IMR-90 (cell line): ENCODE data around the gene RECQL5. TPM values are rescaled to one million over a fixed set of nuclear protein-coding genes. Genes with fewer than 3 reads are reported as not detected.

ENCODE experiments used
- ATAC-seq: fragments of 200-7000 bp; cut with Tn5 transposase; 2 replicates; pipeline ENCODE4 v1.9.1; 2020; ENCODE audit warnings: low read depth, mild to moderate bottlenecking, moderate library complexity
- BruUV-seq: library from RNA; stranded (reverse); fragments of 400-500 nt; replicated peaks from 2 replicates; lab custom pipeline; 2021; lab: Mats Ljungman, UMichigan
- CTCF ChIA-PET: fragments of 300-600 bp; formaldehyde crosslinking; extraction: SDS; loops from one replicate; lab custom pipeline; 2021; ENCODE audit warnings: antibody characterized with exemption; lab: Yijun Ruan, JAX
- POLR2A ChIA-PET: fragments of 300-600 bp; sonication (Branson Sonifier 250); formaldehyde crosslinking; loops from one replicate; lab custom pipeline; 2022; ENCODE audit warnings: antibody characterized with exemption; ENCODE audit not compliant: unreplicated experiment; lab: Charles Lee
- DNase-seq: peaks from one replicate; pipeline ENCODE4 v3.0.0; 2013
- H2AFZ ChIP-seq: replicated peaks from 2 replicates; pipeline ENCODE3; 2013; ENCODE audit warnings: low read length, mild to moderate bottlenecking; ENCODE audit not compliant: poor library complexity
- H2AK5ac ChIP-seq: 2 replicates; pipeline ENCODE4 v1.6.1; 2013; ENCODE audit warnings: low read depth, low read length, inconsistent platforms
- H2AK9ac ChIP-seq: replicated peaks from 2 replicates; pipeline ENCODE3; 2013; ENCODE audit warnings: mild to moderate bottlenecking, low read depth, low read length, moderate library complexity; ENCODE audit not compliant: poor library complexity
- H2BK120ac ChIP-seq: 2 replicates; pipeline ENCODE4 v1.6.1; 2013; ENCODE audit warnings: low read depth, low read length, inconsistent platforms
- H2BK15ac ChIP-seq: 3 replicates; pipeline ENCODE4 v1.6.1; 2013; ENCODE audit warnings: low read depth, low read length, inconsistent platforms
- H2BK20ac ChIP-seq: 2 replicates; pipeline ENCODE4 v1.6.1; 2013; ENCODE audit warnings: low read depth, mild to moderate bottlenecking, inconsistent platforms, low read length, moderate library complexity
- H2BK5ac ChIP-seq: 2 replicates; pipeline ENCODE4 v1.6.1; 2013; ENCODE audit warnings: mild to moderate bottlenecking, low read depth, low read length, inconsistent platforms; ENCODE audit not compliant: poor library complexity, severe bottlenecking
- H3K14ac ChIP-seq: replicated peaks from 2 replicates; pipeline ENCODE4 v1.6.1; 2013; ENCODE audit warnings: low read depth, low read length, inconsistent platforms
- H3K18ac ChIP-seq: 2 replicates; pipeline ENCODE4 v1.6.1; 2013; ENCODE audit warnings: low read depth, low read length, control low read depth
- H3K23ac ChIP-seq: 2 replicates; pipeline ENCODE4 v1.6.1; 2013; ENCODE audit warnings: low read depth, low read length, inconsistent platforms
- H3K27ac ChIP-seq: 2 replicates; pipeline ENCODE4 v1.5.1; 2013; ENCODE audit warnings: mild to moderate bottlenecking, control low read depth, low read length; ENCODE audit not compliant: insufficient read depth
- H3K27me3 ChIP-seq: 2 replicates; pipeline ENCODE4 v1.6.1; 2013; ENCODE audit warnings: low read length; ENCODE audit not compliant: control insufficient read depth, insufficient read depth
- H3K36me3 ChIP-seq: 2 replicates; pipeline ENCODE4 v1.6.1; 2013; ENCODE audit warnings: low read length, mixed read lengths; ENCODE audit not compliant: control insufficient read depth, insufficient read depth
- H3K4ac ChIP-seq: 2 replicates; pipeline ENCODE4 v1.6.1; 2013; ENCODE audit warnings: low read depth, low read length, inconsistent platforms
- H3K4me1 ChIP-seq: 2 replicates; pipeline ENCODE4 v1.6.1; 2013; ENCODE audit warnings: low read length, mixed read lengths; ENCODE audit not compliant: control insufficient read depth, insufficient read depth
- H3K4me2 ChIP-seq: 2 replicates; pipeline ENCODE4 v1.6.1; 2013; ENCODE audit warnings: low read depth, mild to moderate bottlenecking, control low read depth, low read length, moderate library complexity
- H3K4me3 ChIP-seq: 2 replicates; pipeline ENCODE4 v1.5.1; 2013; ENCODE audit warnings: low read depth, mild to moderate bottlenecking, control low read depth, low read length, moderate library complexity; ENCODE audit not compliant: insufficient read depth
- H3K56ac ChIP-seq: 2 replicates; pipeline ENCODE4 v1.6.1; 2013; ENCODE audit warnings: low read length, inconsistent platforms; ENCODE audit not compliant: insufficient read depth; ENCODE audit errors: extremely low read depth
- H3K79me1 ChIP-seq, 2 experiments: 2 replicates each; pipeline ENCODE4 v1.6.1; 2013; ENCODE audit warnings: low read length in 2 of 2, inconsistent platforms in 1 of 2, low read depth in 1 of 2
- H3K9ac ChIP-seq: 2 replicates; pipeline ENCODE4 v1.6.1; 2013; ENCODE audit warnings: low read depth, low read length, control low read depth
- H3K9me1 ChIP-seq: 2 replicates; pipeline ENCODE4 v1.6.1; 2013; ENCODE audit warnings: low read length, inconsistent platforms; ENCODE audit not compliant: insufficient read depth
- H3K9me3 ChIP-seq: 2 replicates; pipeline ENCODE4 v1.6.1; 2013; ENCODE audit warnings: low read length; ENCODE audit not compliant: control insufficient read depth, insufficient read depth
- H4K20me1 ChIP-seq: 2 replicates; pipeline ENCODE4 v1.6.1; 2013; ENCODE audit warnings: low read length, inconsistent platforms; ENCODE audit not compliant: insufficient read depth
- H4K5ac ChIP-seq: 2 replicates; pipeline ENCODE4 v1.6.1; 2013; ENCODE audit warnings: mild to moderate bottlenecking, low read depth, low read length, control low read depth
- H4K8ac ChIP-seq, 2 experiments: 2 replicates each; pipeline ENCODE4 v1.6.1; 2013; ENCODE audit warnings: low read depth in 2 of 2, low read length in 2 of 2, control low read depth in 1 of 2, inconsistent platforms in 1 of 2
- H4K91ac ChIP-seq: 2 replicates; pipeline ENCODE4 v1.6.1; 2013; ENCODE audit warnings: low read depth, low read length, inconsistent platforms; ENCODE audit not compliant: insufficient read depth
- BHLHE40 ChIP-seq: fragments of 150-350 bp; IDR thresholded peaks from 2 replicates; pipeline ENCODE4 v1.6.1; 2016; ENCODE audit warnings: mild to moderate bottlenecking, low read depth, low read length
- ELK1 ChIP-seq: fragments of 150-350 bp; IDR thresholded peaks from 2 replicates; pipeline ENCODE4 v1.6.1; 2016; ENCODE audit warnings: low read depth, mild to moderate bottlenecking, low read length, moderate library complexity, borderline replicate concordance
- MAFK ChIP-seq: IDR thresholded peaks from 2 replicates; pipeline ENCODE4 v1.6.1; 2012; ENCODE audit warnings: low read depth, low read length, improper control_type of control experiment
- MAZ ChIP-seq: IDR thresholded peaks from 2 replicates; pipeline ENCODE4 v1.6.1; 2012; ENCODE audit warnings: low read depth, mild to moderate bottlenecking, low read length, improper control_type of control experiment, moderate library complexity, borderline replicate concordance
- MXI1 ChIP-seq: IDR thresholded peaks from 2 replicates; pipeline ENCODE4 v1.6.1; 2012; ENCODE audit warnings: low read depth, mild to moderate bottlenecking, low read length, moderate library complexity, borderline replicate concordance
- NFE2L2 ChIP-seq: fragments of 150-350 bp; IDR thresholded peaks from 2 replicates; pipeline ENCODE4 v1.6.1; 2016; ENCODE audit warnings: low read depth, mild to moderate bottlenecking, low read length
- POLR2A ChIP-seq: IDR thresholded peaks from 2 replicates; pipeline ENCODE4 v1.6.1; 2012; ENCODE audit warnings: mild to moderate bottlenecking, low read depth, low read length
- RCOR1 ChIP-seq: IDR thresholded peaks from 2 replicates; pipeline ENCODE4 v1.6.1; 2012; ENCODE audit warnings: mild to moderate bottlenecking, low read length, improper control_type of control experiment; ENCODE audit not compliant: insufficient replicate concordance
- RFX5 ChIP-seq: IDR thresholded peaks from 2 replicates; pipeline ENCODE4 v1.8.0; 2012; ENCODE audit warnings: low read depth, mild to moderate bottlenecking, low read length, moderate library complexity
- WGBS, 2 experiments: methylation state at CpG; one replicate each; pipeline versions ENCODE4 v1.1.5 to v1.1.7; 2013; ENCODE audit warnings: missing lambda C conversion rate in 2 of 2; ENCODE audit not compliant: insufficient read length in 1 of 2; ENCODE audit errors: extremely low coverage in 2 of 2; 5-methylcytosine and 5-hydroxymethylcytosine counted together
- dilution Hi-C: fragments of 300-500 bp; cut with HindIII; formaldehyde crosslinking; loops from one replicate; pipeline ENCODE4 v1.14.3; 2018; ENCODE audit warnings: low sequenced_read_pairs; ENCODE audit not compliant: unreplicated experiment
- in situ Hi-C: fragments of 300-500 bp; cut with MboI; formaldehyde crosslinking; loops from 3 replicates; pipeline ENCODE4 v1.14.3; 2019; ENCODE audit warnings: low sequenced_read_pairs, inconsistent platforms, mixed read lengths
- intact Hi-C: fragments of 100-400 bp; cut with micrococcal nuclease; formaldehyde crosslinking; loops from 2 replicates; pipeline ENCODE4 v1.10.0; 2022
- polyA plus RNA-seq, 3 experiments: library from polyadenylated mRNA; depleted of rRNA; stranded (reverse); fragments of >200 nt; gene quantifications; 2 replicates each; pipeline ENCODE4 v1.2.3, GENCODE V29; 2012; ENCODE audit warnings: low replicate concordance in 1 of 3
- total RNA-seq: library from RNA; depleted of rRNA; stranded (reverse); fragments of >200 nt; gene quantifications from 2 replicates; pipeline ENCODE4 v1.2.3, GENCODE V29; 2012
- TF ChIP-seq, protein P1 (sequence below): conservative IDR thresholded peaks from 2 replicates; pipeline ENCODE4 v1.5.1; 2012; ENCODE audit warnings: mild to moderate bottlenecking, low read depth, low read length, improper control_type of control experiment

RECQL5 gene
- total and polyA plus RNA-seq, 2 of the 4 experiments (the other 2 are of a cell fraction): 7.3 to 23.7 TPM

DNA sequence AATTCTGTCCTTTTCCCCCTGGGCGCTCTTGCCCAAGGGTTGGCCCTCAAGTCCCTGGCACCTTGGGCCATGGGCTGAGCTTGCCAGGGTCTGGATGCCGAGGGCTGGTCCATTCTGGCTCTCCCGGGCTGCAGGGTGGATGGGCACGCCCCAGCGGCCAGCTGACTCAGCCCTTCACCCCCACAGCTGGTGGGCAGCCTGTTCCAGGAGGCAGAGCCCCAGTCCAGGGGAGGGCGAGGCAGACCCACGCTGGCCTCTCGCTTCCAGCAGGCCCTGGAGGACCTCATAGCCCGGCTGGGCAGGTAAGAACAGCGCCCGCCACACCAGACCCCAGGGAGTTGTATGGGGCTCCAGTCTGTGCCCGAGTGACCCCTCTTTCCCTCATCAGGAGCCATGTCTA lies 64.3 kb downstream of the RECQL5 start:
- H3K9ac ChIP-seq: no peak overlapping the region
- no peak overlapping the region for H2BK20ac ChIP-seq
- H3K4me2 ChIP-seq: no peak overlapping the region
- no peaks in the 10 kb centered on the region; the same call in 1 of the 2 replicates for H3K27me3 ChIP-seq
- no peak overlapping the region for H3K4me3 ChIP-seq
- no peak overlapping the region for H3K56ac ChIP-seq
- H4K5ac ChIP-seq: no peak overlapping the region
- H4K8ac ChIP-seq: no peak overlapping the region
- H3K4me1 ChIP-seq: no peaks in the 10 kb centered on the region
- no peak overlapping the region for H2AK5ac ChIP-seq
- no peak for DNase-seq
- no TSS peak for BruUV-seq
- dilution Hi-C loops (no loop called here), intact Hi-C loops (no loop called here), in situ Hi-C loops (no loop called here)
- no peak overlapping the region for H2AK9ac ChIP-seq
- ATAC-seq: no peak
- H3K4ac ChIP-seq: no peak overlapping the region
- CTCF ChIA-PET: no interaction called here
- H3K18ac ChIP-seq: no peak overlapping the region
- POLR2A ChIA-PET: no interaction called here
- no peak overlapping the region for H4K91ac ChIP-seq
- TF ChIP-seq ELK1 (no peak), RCOR1 (no peak), POLR2A (no peak), NFE2L2 (no peak), MAFK (no peak), BHLHE40 (no peak), RFX5 (no peak), MXI1 (no peak), MAZ (no peak)
- TF ChIP-seq, protein P1, sequence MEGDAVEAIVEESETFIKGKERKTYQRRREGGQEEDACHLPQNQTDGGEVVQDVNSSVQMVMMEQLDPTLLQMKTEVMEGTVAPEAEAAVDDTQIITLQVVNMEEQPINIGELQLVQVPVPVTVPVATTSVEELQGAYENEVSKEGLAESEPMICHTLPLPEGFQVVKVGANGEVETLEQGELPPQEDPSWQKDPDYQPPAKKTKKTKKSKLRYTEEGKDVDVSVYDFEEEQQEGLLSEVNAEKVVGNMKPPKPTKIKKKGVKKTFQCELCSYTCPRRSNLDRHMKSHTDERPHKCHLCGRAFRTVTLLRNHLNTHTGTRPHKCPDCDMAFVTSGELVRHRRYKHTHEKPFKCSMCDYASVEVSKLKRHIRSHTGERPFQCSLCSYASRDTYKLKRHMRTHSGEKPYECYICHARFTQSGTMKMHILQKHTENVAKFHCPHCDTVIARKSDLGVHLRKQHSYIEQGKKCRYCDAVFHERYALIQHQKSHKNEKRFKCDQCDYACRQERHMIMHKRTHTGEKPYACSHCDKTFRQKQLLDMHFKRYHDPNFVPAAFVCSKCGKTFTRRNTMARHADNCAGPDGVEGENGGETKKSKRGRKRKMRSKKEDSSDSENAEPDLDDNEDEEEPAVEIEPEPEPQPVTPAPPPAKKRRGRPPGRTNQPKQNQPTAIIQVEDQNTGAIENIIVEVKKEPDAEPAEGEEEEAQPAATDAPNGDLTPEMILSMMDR: no peak
- no peak overlapping the region for H2BK120ac ChIP-seq
- H2AFZ ChIP-seq: peak overlapping the region; percentile 11
- no peak overlapping the region for H3K27ac ChIP-seq
- no peaks in the 10 kb centered on the region for H3K9me1 ChIP-seq
- no peaks in the 10 kb centered on the region for H3K9me3 ChIP-seq
- H4K20me1 ChIP-seq: no peaks in the 10 kb centered on the region; the same call in 1 of the 2 replicates
- H3K36me3 ChIP-seq: no peaks in the 10 kb centered on the region
- WGBS, 2 experiments: 75% methylated on average over 5 of the region's 12 CpGs; no CpG with 5 or more reads in 1 of the 2 experiments
- no peak overlapping the region for H2BK15ac ChIP-seq
- H3K14ac ChIP-seq: no peak overlapping the region
- H3K79me1 ChIP-seq: no peaks in the 10 kb centered on the region
- H2BK5ac ChIP-seq: no peak overlapping the region
- H3K23ac ChIP-seq: no peak overlapping the region
